Neutrophil (primary cell): ENCODE data around the gene TFCP2.
"Not testable (repeated sequence)": the region's sequence is repeated elsewhere in the genome, so short reads cannot be mapped to it uniquely, and the experiment has no call there.

ENCODE experiments used
- H3K27ac ChIP-seq: fragments of 200-600 bp; sonication (generic); 2 replicates; pipeline ENCODE4 v1.5.1; 2016; ENCODE audit warnings: mild to moderate bottlenecking, moderate library complexity
- H3K27me3 ChIP-seq: fragments of 200-600 bp; sonication (generic); 2 replicates; pipeline ENCODE4 v1.6.0; 2016; ENCODE audit warnings: mild to moderate bottlenecking
- H3K36me3 ChIP-seq: fragments of 200-600 bp; sonication (generic); 2 replicates; pipeline ENCODE4 v1.5.1; 2017
- H3K4me1 ChIP-seq, 2 experiments: fragments of 200-600 bp in 1 of 2; sonication (generic) in 1 of 2; 1 replicate in 1 of 2; 2 replicates in 1 of 2; pipeline versions ENCODE4 v1.5.1 to v1.6.1; 2013 to 2016; ENCODE audit warnings: low read depth in 1 of 2, low read length in 1 of 2, mild to moderate bottlenecking in 1 of 2, moderate library complexity in 1 of 2; ENCODE audit not compliant: control insufficient read depth in 1 of 2, insufficient read depth in 1 of 2
- H3K4me3 ChIP-seq, 2 experiments: fragments of 200-600 bp in 1 of 2; sonication (generic) in 1 of 2; 1 replicate in 1 of 2; 2 replicates in 1 of 2; pipeline ENCODE4 v1.5.1; 2013 to 2016; ENCODE audit warnings: low read depth in 1 of 2, low read length in 1 of 2, mild to moderate bottlenecking in 1 of 2, moderate library complexity in 1 of 2
- H3K9me3 ChIP-seq: fragments of 200-600 bp; sonication (generic); 2 replicates; pipeline ENCODE4 v1.5.1; 2016
- CTCF ChIP-seq: fragments of 200-600 bp; sonication (generic); IDR thresholded peaks from 2 replicates; pipeline ENCODE4 v1.5.1; 2016; ENCODE audit warnings: antibody characterized with exemption

The TFCP2 gene

DNA sequence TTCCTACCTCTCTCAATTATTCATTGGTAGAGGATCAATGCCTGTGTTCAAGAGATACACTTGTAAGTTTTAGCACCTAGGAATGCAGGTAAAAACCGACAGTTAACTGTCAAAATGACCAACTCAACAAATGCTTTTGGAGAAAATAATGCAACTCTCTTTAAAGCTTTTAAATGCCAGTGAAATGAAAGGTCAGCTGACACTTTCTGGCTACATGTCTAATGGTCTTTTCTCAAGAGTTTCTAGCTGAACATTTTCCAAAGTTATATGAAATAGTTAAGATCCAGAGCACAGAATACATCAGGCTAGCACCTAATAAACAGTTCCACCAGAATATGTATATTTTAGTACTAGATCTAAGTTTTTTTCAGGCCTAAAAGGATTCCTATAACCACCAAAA, 91.5 kb downstream of the TFCP2 start:
- TF ChIP-seq CTCF, result no peak
- no peaks in the 10 kb centered on the region for H3K27me3 ChIP-seq
- no peak overlapping the region for H3K4me3 ChIP-seq
- H3K27ac ChIP-seq, result no peak overlapping the region
- H3K36me3 ChIP-seq, result no peaks in the 10 kb centered on the region
- no peaks in the 10 kb centered on the region for H3K9me3 ChIP-seq
- H3K4me1 ChIP-seq, result peaks cover 19% of the 10 kb centered on the region in 2 experiments

- TF ChIP-seq CTCF, result no peak
- H3K36me3 ChIP-seq, result no peaks in the 10 kb centered on the region
Measured at GRCh38 chr12:51080136-51080535, 92.8 kb downstream of the TFCP2 start.

DNA sequence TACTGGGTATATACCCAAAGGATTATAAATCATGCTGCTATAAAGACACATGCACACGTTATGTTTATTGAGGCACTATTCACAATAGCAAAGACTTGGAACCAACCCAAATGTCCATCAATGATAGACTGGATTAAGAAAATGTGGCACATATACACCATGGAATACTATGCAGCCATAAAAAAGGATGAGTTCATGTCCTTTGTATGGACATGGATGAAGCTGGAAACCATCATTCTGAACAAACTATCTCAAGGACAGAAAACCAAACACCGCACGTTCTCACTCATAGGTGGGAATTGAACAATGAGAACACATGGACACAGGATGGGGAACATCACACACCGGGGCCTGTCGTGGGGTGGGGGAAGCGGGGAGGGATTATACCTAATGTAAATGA, 94.1 kb downstream of the TFCP2 start:
- peaks cover 14 to 18% of the 10 kb centered on the region in 2 experiments for H3K4me1 ChIP-seq
- not testable (repeated sequence) for H3K27ac ChIP-seq, H3K36me3 ChIP-seq, H3K9me3 ChIP-seq, H3K27me3 ChIP-seq, H3K4me3 ChIP-seq

More at GRCh38 chr12:51080136-51080535, 92.8 kb downstream of the TFCP2 start:
- Histone ChIP-seq H3K4me1 (peaks cover 17 to 19% of the 10 kb centered on the region in 2 experiments), H3K27ac (no peak overlapping the region), H3K27me3 (no peaks in the 10 kb centered on the region), H3K9me3 (no peaks in the 10 kb centered on the region), H3K4me3 (no peak overlapping the region)

- peaks cover 11 to 14% of the 10 kb centered on the region in 2 experiments for H3K4me1 ChIP-seq
- H3K27ac ChIP-seq, H3K27me3 ChIP-seq, H3K36me3 ChIP-seq, H3K4me3 ChIP-seq, H3K9me3 ChIP-seq: not testable (repeated sequence)
Measured at GRCh38 chr12:51078346-51078745, 94.6 kb downstream of the TFCP2 start.

- Histone ChIP-seq H3K36me3 (peaks cover 12% of the 10 kb centered on the region), H3K9me3 (no peaks in the 10 kb centered on the region), H3K4me3 (no peak overlapping the region), H3K4me1 (peaks cover 10 to 14% of the 10 kb centered on the region in 2 experiments), H3K27me3 (no peaks in the 10 kb centered on the region), H3K27ac (no peak overlapping the region)
- TF ChIP-seq CTCF, result no peak
Measured at GRCh38 chr12:51077930-51078329, 95.0 kb downstream of the TFCP2 start.

- no peaks in the 10 kb centered on the region for H3K27me3 ChIP-seq
- no peaks in the 10 kb centered on the region for H3K9me3 ChIP-seq
- H3K4me1 ChIP-seq, result peaks cover 0 to 4% of the 10 kb centered on the region in 2 experiments
- no peak for TF ChIP-seq CTCF
- no peak overlapping the region for H3K27ac ChIP-seq
- no peak overlapping the region for H3K4me3 ChIP-seq
- H3K36me3 ChIP-seq, result peaks cover 25% of the 10 kb centered on the region
Measured at GRCh38 chr12:51076236-51076930, 96.6 kb downstream of the TFCP2 start.
